Sigmoid colon (tissue), 7 donors: Measurements from ENCODE around the gene CD2. TPM values are rescaled to one million over a fixed set of nuclear protein-coding genes. Genes with fewer than 3 reads are reported as not detected.

ENCODE experiments used
- DNase-seq: peaks from one replicate; pipeline ENCODE4 v3.0.0-alpha.2; 2019
- H3K27ac ChIP-seq, 4 donors: fragments of 200-600 bp; sonication (generic); one replicate each; pipeline ENCODE4 v1.5.1; 2016 to 2019; ENCODE audit warnings: mild to moderate bottlenecking in 1 of 4
- H3K27me3 ChIP-seq, 3 donors: fragments of 200-600 bp; sonication (generic); one replicate each; pipeline ENCODE4 v1.5.1; 2019; ENCODE audit warnings: mild to moderate bottlenecking in 1 of 3
- H3K36me3 ChIP-seq, 4 donors: fragments of 200-600 bp; sonication (generic); one replicate each; pipeline ENCODE4 v1.5.1; 2016 to 2019
- H3K4me1 ChIP-seq, 4 donors: fragments of 200-600 bp; sonication (generic); one replicate each; pipeline ENCODE4 v1.5.1; 2017 to 2019
- H3K4me3 ChIP-seq, 4 donors: fragments of 200-600 bp; sonication (generic); one replicate each; pipeline ENCODE4 v1.5.1; 2017 to 2019; ENCODE audit warnings: mild to moderate bottlenecking in 2 of 4, moderate library complexity in 1 of 4
- H3K9me3 ChIP-seq, 4 donors: fragments of 200-600 bp in 3 of 4; sonication (generic) in 3 of 4; one replicate each; pipeline versions ENCODE4 v1.5.1 to v1.6.1; 2013 to 2019
- CTCF ChIP-seq, 4 experiments: fragments of 450-650 bp in 3 of 4; fragments of 200-600 bp in 1 of 4; IDR thresholded peaks; one replicate each; pipeline ENCODE4 v1.5.1; 2016 to 2019; ENCODE audit warnings: antibody characterized with exemption in 4 of 4, mild to moderate bottlenecking in 3 of 4, moderate library complexity in 2 of 4
- EP300 ChIP-seq, 4 donors: sonication (generic); formaldehyde crosslinking; IDR thresholded peaks; one replicate each; pipeline ENCODE4 v1.6.1; 2017; ENCODE audit warnings: antibody characterized with exemption in 4 of 4
- POLR2A ChIP-seq, 2 donors: fragments of 450-650 bp; IDR thresholded peaks; one replicate each; pipeline ENCODE4 v1.6.1; 2016; ENCODE audit warnings: antibody characterized with exemption in 2 of 2, mild to moderate bottlenecking in 2 of 2, moderate library complexity in 2 of 2
- POLR2AphosphoS5 ChIP-seq, 4 donors: sonication (generic); formaldehyde crosslinking; IDR thresholded peaks; one replicate each; pipeline ENCODE4 v1.6.1; 2017; ENCODE audit warnings: antibody characterized with exemption in 4 of 4
- WGBS, 2 donors: extraction: QIAGEN DNeasy Blood & Tissue Kit; methylation state at CpG; one replicate each; pipeline ENCODE4 v1.1.7; 2013; 5-methylcytosine and 5-hydroxymethylcytosine counted together
- intact Hi-C: fragments of 100-400 bp; cut with DNase I; formaldehyde crosslinking; loops from one replicate; pipeline ENCODE4 v1.15.1; 2023
- polyA plus RNA-seq, 3 donors: library from polyadenylated mRNA; stranded (reverse); fragments of 200-250 nt; gene quantifications; one replicate each; pipeline ENCODE4 v1.2.3, GENCODE V29; 2013
- total RNA-seq, 4 donors: library from RNA; depleted of rRNA; stranded (reverse); fragments of >200 nt; gene quantifications; one replicate each; pipeline ENCODE4 v1.1.0, GENCODE V29; 2016
- donor health status: healthy with polysubstance abuse.
- donor health status: Bipolar disorder and iron deficiency.
- donor health status: healthy.

Gene CD2
- total and polyA plus RNA-seq, 7 donors, result 0.36 to 30.2 (median 1.1) TPM; not detected in 1

- Histone ChIP-seq H3K9me3 (no peaks in the 10 kb centered on the region), H3K36me3 (no peaks in the 10 kb centered on the region), H3K27ac (no peak overlapping the region), H3K27me3 (no peaks in the 10 kb centered on the region), H3K4me3 (no peak overlapping the region), H3K4me1 (no peaks in the 10 kb centered on the region)
- TF ChIP-seq CTCF (IDR thresholded peaks at IDR 0.05), result no peak
- no peak for TF ChIP-seq EP300 (IDR thresholded peaks at IDR 0.05)
- TF ChIP-seq POLR2AphosphoS5 (IDR thresholded peaks at IDR 0.05), result no peak
- no peak for TF ChIP-seq POLR2A (IDR thresholded peaks at IDR 0.05)
- DNase-seq, result no peak
- intact Hi-C loops, result no loop called here
These were observed 37.5 kb downstream of the CD2 start for GRCh38 chr1:116791727-116792126.

- H3K9me3 ChIP-seq, result no peaks in the 10 kb centered on the region
- intact Hi-C loops, result no loop called here
- H3K4me1 ChIP-seq, result no peaks in the 10 kb centered on the region
- H3K4me3 ChIP-seq, result no peak overlapping the region
- H3K27me3 ChIP-seq, result no peaks in the 10 kb centered on the region
- H3K27ac ChIP-seq, result no peak overlapping the region
- 72 to 73% methylated on average over 2 of the region's 2 CpGs for WGBS, 2 donors
- DNase-seq, result no peak
- TF ChIP-seq POLR2A (IDR thresholded peaks at IDR 0.05) (no peak), EP300 (IDR thresholded peaks at IDR 0.05) (no peak), CTCF (IDR thresholded peaks at IDR 0.05) (no peak), POLR2AphosphoS5 (IDR thresholded peaks at IDR 0.05) (no peak)
- H3K36me3 ChIP-seq, result no peaks in the 10 kb centered on the region
These were observed 39.2 kb downstream of the CD2 start for GRCh38 chr1:116793357-116793935.

GRCh38 chr1:116794371-116794770 is 40.1 kb downstream of the CD2 start:
- no peak for TF ChIP-seq EP300 (IDR thresholded peaks at IDR 0.05)
- TF ChIP-seq POLR2AphosphoS5 (IDR thresholded peaks at IDR 0.05), result no peak
- no peak for TF ChIP-seq POLR2A (IDR thresholded peaks at IDR 0.05)
- TF ChIP-seq CTCF (IDR thresholded peaks at IDR 0.05), result no peak
- no peak overlapping the region for H3K4me3 ChIP-seq
- no peak overlapping the region for H3K27ac ChIP-seq
- no peaks in the 10 kb centered on the region for H3K4me1 ChIP-seq
- H3K9me3 ChIP-seq, result no peaks in the 10 kb centered on the region
- H3K27me3 ChIP-seq, result no peaks in the 10 kb centered on the region
- WGBS, 2 donors, result 87 to 90% methylated on average over 5 of the region's 5 CpGs
- intact Hi-C loops, result no loop called here
- no peak for DNase-seq
- no peaks in the 10 kb centered on the region for H3K36me3 ChIP-seq

GRCh38 chr1:116794804-116795481 is 40.7 kb downstream of the CD2 start:
- no peaks in the 10 kb centered on the region for H3K9me3 ChIP-seq
- intact Hi-C loops, result no loop called here
- no peak for DNase-seq
- H3K27ac ChIP-seq, result no peak overlapping the region
- no peak for TF ChIP-seq POLR2AphosphoS5 (IDR thresholded peaks at IDR 0.05)
- TF ChIP-seq EP300 (IDR thresholded peaks at IDR 0.05), result no peak
- TF ChIP-seq CTCF (IDR thresholded peaks at IDR 0.05), result no peak
- no peak for TF ChIP-seq POLR2A (IDR thresholded peaks at IDR 0.05)
- no peaks in the 10 kb centered on the region for H3K36me3 ChIP-seq
- H3K4me3 ChIP-seq, result no peak overlapping the region
- H3K27me3 ChIP-seq, result no peaks in the 10 kb centered on the region
- H3K4me1 ChIP-seq, result no peaks in the 10 kb centered on the region
- 70 to 82% methylated on average over 4 of the region's 4 CpGs for WGBS, 2 donors

GRCh38 chr1:116795482-116795829 is 41.2 kb downstream of the CD2 start:
- no peak for DNase-seq
- no peak overlapping the region for H3K4me3 ChIP-seq
- intact Hi-C loops, result no loop called here
- no peaks in the 10 kb centered on the region for H3K9me3 ChIP-seq
- no peaks in the 10 kb centered on the region for H3K4me1 ChIP-seq
- TF ChIP-seq POLR2A (IDR thresholded peaks at IDR 0.05), result no peak
- TF ChIP-seq EP300 (IDR thresholded peaks at IDR 0.05), result no peak
- TF ChIP-seq CTCF (IDR thresholded peaks at IDR 0.05), result no peak
- no peak for TF ChIP-seq POLR2AphosphoS5 (IDR thresholded peaks at IDR 0.05)
- 98 to 99% methylated on average over 3 of the region's 3 CpGs for WGBS, 2 donors
- no peaks in the 10 kb centered on the region for H3K36me3 ChIP-seq
- H3K27me3 ChIP-seq, result no peaks in the 10 kb centered on the region
- H3K27ac ChIP-seq, result no peak overlapping the region
